ENCODE measurements around the gene ACTR3.

DNA sequence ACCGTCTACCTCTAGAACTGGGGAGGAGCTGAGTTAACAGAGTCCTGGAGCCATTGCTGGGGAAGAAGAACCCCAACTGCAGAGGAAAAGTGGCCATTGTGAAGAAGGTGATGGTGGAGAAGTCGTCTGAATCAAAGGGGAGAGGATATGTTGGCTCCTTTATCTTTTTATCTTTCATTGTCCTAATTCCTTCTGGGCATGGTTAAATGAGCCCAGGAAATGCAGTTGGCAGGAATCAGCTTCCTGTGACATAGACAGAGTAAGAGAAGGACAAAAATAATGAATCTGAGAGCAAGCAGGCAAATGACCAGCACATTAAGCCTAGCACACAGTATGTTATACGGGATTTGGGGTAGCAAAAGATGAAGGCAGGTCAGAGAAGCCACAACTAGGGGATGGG is 16.0 kb upstream of the ACTR3 start:
- TF ChIP-seq CTCF (IDR thresholded peaks at IDR 0.05; ENCODE audit: low read depth, low read length) (no peak), POLR2A (IDR thresholded peaks at IDR 0.05; ENCODE audit: extremely low read depth, insufficient read length) (no peak), MYC (IDR thresholded peaks at IDR 0.05; ENCODE audit: low read depth, low read length) (no peak)
